ENCODE results near the gene GNL2. TPM values are rescaled to one million over a fixed set of nuclear protein-coding genes. Genes with fewer than 3 reads are reported as not detected.

The GNL2 gene
- total and polyA plus RNA-seq, 9 of the 15 experiments (the other 6 are each of a cell fraction or from before 2014, with no cell fraction given), result 156 to 371 (median 263) TPM

GRCh38 chr1:37559957-37560379, 35.8 kb downstream of the GNL2 start (continued):
- 0 out of 2 replicates have a peak, but pooled peaks have one; percentile 21 for TF ChIP-seq CTBP1 (IDR thresholded peaks at IDR 0.05; ENCODE audit: borderline replicate concordance)
- TF ChIP-seq ZBTB7A (IDR thresholded peaks at IDR 0.05; ENCODE audit: borderline replicate concordance, control insufficient read depth, low read depth, low read length), result peak; percentile 73; the same call in 1 of the 2 replicates
- TF ChIP-seq CXXC5 (CRISPR knock-in tag; IDR thresholded peaks at IDR 0.05), result peak; percentile 36; the same call in 1 of the 2 replicates
- TF ChIP-seq TAL1 (IDR thresholded peaks at IDR 0.05), result peak; percentile 42; the same call in 1 of the 2 replicates
- peak; percentile 52; the same call in 1 of the 2 replicates for TF ChIP-seq GATA2 (CRISPR knock-in tag; IDR thresholded peaks at IDR 0.05)
- peak; percentile 96 for TF ChIP-seq SPI1 (IDR thresholded peaks at IDR 0.05; ENCODE audit: borderline replicate concordance, low read depth, low read length)
- peak in 1 of 2 experiments; percentile 68; a peak in 2 of 4 replicates for TF ChIP-seq MLLT1 (IDR thresholded peaks at IDR 0.05)
- peak; percentile 40; the same call in 1 of the 2 replicates for TF ChIP-seq ZNF41 (CRISPR knock-in tag; conservative IDR thresholded peaks at IDR 0.05)
- TF ChIP-seq ZNF263 (CRISPR knock-in tag; IDR thresholded peaks at IDR 0.05; ENCODE audit: borderline replicate concordance), result 0 out of 2 replicates have a peak, but pooled peaks have one; percentile 37
- 0 out of 4 replicates have a peak, but pooled peaks of 1 of the 2 experiments have one; percentile 31 for TF ChIP-seq MAZ (CRISPR knock-in tag; conservative IDR thresholded peaks at IDR 0.05 in 1 of 2, IDR thresholded peaks at IDR 0.05 in 1 of 2)
- TF ChIP-seq ARID1B (IDR thresholded peaks at IDR 0.05), result peak; percentile 58
- peak; percentile 42; the same call in 1 of the 2 replicates for TF ChIP-seq L3MBTL2 (IDR thresholded peaks at IDR 0.05)
- 0 out of 6 replicates have a peak, but pooled peaks of 1 of the 3 experiments have one; percentile 41 for TF ChIP-seq ZBTB11 (CRISPR knock-in tag; IDR thresholded peaks at IDR 0.05)
- 0 out of 2 replicates have a peak, but pooled peaks have one; percentile 4 for TF ChIP-seq CREM (IDR thresholded peaks at IDR 0.05; ENCODE audit: low read depth)
- 0 out of 2 replicates have a peak, but pooled peaks have one; percentile 23 for TF ChIP-seq ZNF197 (CRISPR knock-in tag; IDR thresholded peaks at IDR 0.05; ENCODE audit: low read depth)
- TF ChIP-seq TCF3 (CRISPR knock-in tag; IDR thresholded peaks at IDR 0.05), result peak; percentile 63; the same call in 1 of the 2 replicates
- TF ChIP-seq MITF (IDR thresholded peaks at IDR 0.05), result 0 out of 2 replicates have a peak, but pooled peaks have one; percentile 20
- 0 out of 4 replicates have a peak, but pooled peaks of 1 of the 2 experiments have one; percentile 49 for TF ChIP-seq TEAD1 (CRISPR knock-in tag; IDR thresholded peaks at IDR 0.05)
- TF ChIP-seq CBFA2T3 (IDR thresholded peaks at IDR 0.05), result peak; percentile 60
- TF ChIP-seq, protein P1, sequence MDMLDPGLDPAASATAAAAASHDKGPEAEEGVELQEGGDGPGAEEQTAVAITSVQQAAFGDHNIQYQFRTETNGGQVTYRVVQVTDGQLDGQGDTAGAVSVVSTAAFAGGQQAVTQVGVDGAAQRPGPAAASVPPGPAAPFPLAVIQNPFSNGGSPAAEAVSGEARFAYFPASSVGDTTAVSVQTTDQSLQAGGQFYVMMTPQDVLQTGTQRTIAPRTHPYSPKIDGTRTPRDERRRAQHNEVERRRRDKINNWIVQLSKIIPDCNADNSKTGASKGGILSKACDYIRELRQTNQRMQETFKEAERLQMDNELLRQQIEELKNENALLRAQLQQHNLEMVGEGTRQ (CRISPR knock-in tag; IDR thresholded peaks at IDR 0.05), result 0 out of 2 replicates have a peak, but pooled peaks have one; percentile 11
